ENCODE results near the gene TSPAN32.

DNA sequence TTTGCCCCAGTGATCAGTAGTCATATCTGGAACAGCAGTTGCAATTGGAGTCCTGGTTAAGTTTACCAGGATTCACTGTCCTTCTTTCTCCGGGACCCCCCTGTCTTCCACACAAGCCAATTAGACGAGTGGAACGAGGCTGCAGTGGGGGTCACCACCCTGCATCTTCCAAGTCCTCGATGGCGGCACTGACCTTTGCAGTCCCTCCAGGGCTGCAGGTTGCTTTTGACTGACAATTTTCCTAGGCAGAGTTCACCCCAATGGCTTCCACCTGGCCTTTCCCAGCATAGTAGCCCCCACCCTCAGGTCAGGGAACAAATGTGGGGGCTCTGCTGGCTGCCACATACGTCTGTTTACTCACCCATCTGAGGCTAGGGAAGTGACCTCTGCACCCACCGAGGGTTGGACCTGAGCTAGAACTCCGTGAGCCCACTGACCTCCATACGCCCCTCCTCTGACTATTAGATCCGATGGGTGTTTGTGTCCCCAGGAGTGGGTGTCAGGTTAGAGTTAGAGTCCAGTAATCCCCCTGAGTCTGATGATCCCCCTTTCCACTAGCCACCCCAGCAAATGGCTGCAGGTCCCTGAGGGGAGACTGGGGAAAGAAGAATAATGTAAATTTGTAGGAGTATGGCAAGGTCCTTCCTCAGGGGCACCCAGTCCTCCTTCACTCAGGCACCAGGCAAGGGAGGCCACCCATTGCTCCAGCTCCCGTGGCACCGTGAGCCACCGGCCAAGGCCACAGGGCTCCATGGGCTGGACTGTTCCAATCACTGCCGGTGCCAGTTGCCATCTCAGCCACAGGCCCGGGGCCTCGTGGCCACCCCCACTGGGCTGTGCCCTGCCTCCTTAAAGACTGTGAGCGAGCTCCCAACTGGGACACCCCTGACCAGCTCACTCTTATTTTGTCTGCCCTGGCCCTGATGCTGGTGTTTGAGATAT is 5.6 kb upstream of the TSPAN32 start:
- no peak for TF ChIP-seq ZNF426 (tag by site-specific recombination; IDR thresholded peaks at IDR 0.05)
- no peak for TF ChIP-seq ZNF530 (tag by site-specific recombination; IDR thresholded peaks at IDR 0.05; ENCODE audit: low read depth)
- TF ChIP-seq, protein P1, sequence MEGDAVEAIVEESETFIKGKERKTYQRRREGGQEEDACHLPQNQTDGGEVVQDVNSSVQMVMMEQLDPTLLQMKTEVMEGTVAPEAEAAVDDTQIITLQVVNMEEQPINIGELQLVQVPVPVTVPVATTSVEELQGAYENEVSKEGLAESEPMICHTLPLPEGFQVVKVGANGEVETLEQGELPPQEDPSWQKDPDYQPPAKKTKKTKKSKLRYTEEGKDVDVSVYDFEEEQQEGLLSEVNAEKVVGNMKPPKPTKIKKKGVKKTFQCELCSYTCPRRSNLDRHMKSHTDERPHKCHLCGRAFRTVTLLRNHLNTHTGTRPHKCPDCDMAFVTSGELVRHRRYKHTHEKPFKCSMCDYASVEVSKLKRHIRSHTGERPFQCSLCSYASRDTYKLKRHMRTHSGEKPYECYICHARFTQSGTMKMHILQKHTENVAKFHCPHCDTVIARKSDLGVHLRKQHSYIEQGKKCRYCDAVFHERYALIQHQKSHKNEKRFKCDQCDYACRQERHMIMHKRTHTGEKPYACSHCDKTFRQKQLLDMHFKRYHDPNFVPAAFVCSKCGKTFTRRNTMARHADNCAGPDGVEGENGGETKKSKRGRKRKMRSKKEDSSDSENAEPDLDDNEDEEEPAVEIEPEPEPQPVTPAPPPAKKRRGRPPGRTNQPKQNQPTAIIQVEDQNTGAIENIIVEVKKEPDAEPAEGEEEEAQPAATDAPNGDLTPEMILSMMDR (tag by site-specific recombination; IDR thresholded peaks at IDR 0.05): no peak
- no peak for TF ChIP-seq ZNF16 (tag by site-specific recombination; IDR thresholded peaks at IDR 0.05; ENCODE audit: low read depth)
- TF ChIP-seq MYNN (tag by site-specific recombination; IDR thresholded peaks at IDR 0.05; ENCODE audit: borderline replicate concordance): no peak
- TF ChIP-seq ZNF274 (IDR thresholded peaks at IDR 0.05; ENCODE audit: low read length): no peak
- TF ChIP-seq ZNF274 (tag by site-specific recombination; IDR thresholded peaks at IDR 0.05; ENCODE audit: borderline replicate concordance): no peak
- no peak for TF ChIP-seq ZBTB17 (tag by site-specific recombination; IDR thresholded peaks at IDR 0.05)
- TF ChIP-seq OSR2 (tag by site-specific recombination; IDR thresholded peaks at IDR 0.05): no peak
- no peak for TF ChIP-seq ZNF221 (tag by site-specific recombination; IDR thresholded peaks at IDR 0.05; ENCODE audit: borderline replicate concordance)
- TF ChIP-seq ZNF610 (tag by site-specific recombination; IDR thresholded peaks at IDR 0.05; ENCODE audit: borderline replicate concordance): no peak
- TF ChIP-seq ZBTB21 (tag by site-specific recombination; IDR thresholded peaks at IDR 0.05): no peak
- TF ChIP-seq ZNF211 (tag by site-specific recombination; IDR thresholded peaks at IDR 0.05; ENCODE audit: low read depth): no peak
- TF ChIP-seq MEIS1 (CRISPR knock-in tag; IDR thresholded peaks at IDR 0.05; ENCODE audit: borderline replicate concordance): no peak
